NT2/D1 (cell line): ENCODE data around the gene HJV.

ENCODE experiments used
- YY1 ChIP-seq: IDR thresholded peaks from 2 replicates; pipeline ENCODE4 v1.6.1; 2011; ENCODE audit not compliant: insufficient read length, insufficient read depth
- ZNF274 ChIP-seq: IDR thresholded peaks from 2 replicates; pipeline ENCODE4 v1.6.1; 2011; ENCODE audit warnings: mild to moderate bottlenecking, low read depth, low read length

DNA sequence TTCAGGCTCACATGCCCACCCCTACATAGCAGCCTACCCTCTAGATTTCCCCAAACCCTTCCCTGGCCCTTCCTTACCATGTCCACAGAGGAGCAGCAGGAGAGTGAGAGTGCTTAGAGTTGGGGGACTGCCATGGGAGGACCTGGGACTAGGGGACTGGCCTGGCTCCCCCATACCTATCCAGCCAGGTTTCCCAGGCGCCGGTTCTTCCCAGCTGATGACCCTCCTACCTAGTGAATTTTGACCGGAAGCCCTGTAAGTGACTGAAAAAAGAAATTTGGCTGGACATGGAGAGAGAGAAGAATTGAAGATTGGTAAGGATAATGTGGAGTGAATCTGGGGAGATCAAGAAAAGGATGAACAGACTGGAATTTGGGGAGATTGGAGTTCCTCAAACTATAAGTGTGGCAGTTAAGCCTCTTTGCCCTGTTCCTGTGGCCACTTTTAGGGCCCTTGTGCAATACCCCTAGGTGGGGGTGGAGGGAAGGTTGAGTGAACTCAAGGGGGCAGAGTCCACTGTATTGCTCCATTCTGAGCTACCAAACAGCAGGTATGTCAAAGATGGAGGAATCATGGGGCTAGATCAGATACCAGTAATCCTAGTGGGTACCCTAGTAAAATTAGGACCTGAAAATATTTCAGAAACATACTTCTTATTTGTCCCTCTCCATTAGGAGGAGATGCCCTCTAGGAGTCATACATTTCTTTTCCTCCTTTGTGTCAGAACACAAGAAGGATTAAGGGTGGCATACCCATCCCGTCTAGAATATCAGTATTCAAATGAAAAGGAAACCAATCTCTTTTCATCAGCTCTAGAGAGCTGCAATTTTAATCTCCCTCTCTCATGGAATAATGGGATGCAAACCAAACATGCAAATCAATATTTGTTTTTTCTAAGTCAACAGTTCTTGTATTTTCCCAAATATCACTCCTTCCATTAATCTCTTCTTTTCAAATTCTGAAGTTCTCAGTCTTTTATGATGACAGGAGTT lies 1.2 kb downstream of the HJV start:
- TF ChIP-seq ZNF274, result no peak
- no peak for TF ChIP-seq YY1
